ENCODE measurements around the gene CFAP74. TPM values are rescaled to one million over a fixed set of nuclear protein-coding genes. Genes with fewer than 3 reads are reported as not detected.

CFAP74 gene
- total and polyA plus RNA-seq, 2 of the 4 experiments (the other 2 are of a cell fraction) = not detected

DNA sequence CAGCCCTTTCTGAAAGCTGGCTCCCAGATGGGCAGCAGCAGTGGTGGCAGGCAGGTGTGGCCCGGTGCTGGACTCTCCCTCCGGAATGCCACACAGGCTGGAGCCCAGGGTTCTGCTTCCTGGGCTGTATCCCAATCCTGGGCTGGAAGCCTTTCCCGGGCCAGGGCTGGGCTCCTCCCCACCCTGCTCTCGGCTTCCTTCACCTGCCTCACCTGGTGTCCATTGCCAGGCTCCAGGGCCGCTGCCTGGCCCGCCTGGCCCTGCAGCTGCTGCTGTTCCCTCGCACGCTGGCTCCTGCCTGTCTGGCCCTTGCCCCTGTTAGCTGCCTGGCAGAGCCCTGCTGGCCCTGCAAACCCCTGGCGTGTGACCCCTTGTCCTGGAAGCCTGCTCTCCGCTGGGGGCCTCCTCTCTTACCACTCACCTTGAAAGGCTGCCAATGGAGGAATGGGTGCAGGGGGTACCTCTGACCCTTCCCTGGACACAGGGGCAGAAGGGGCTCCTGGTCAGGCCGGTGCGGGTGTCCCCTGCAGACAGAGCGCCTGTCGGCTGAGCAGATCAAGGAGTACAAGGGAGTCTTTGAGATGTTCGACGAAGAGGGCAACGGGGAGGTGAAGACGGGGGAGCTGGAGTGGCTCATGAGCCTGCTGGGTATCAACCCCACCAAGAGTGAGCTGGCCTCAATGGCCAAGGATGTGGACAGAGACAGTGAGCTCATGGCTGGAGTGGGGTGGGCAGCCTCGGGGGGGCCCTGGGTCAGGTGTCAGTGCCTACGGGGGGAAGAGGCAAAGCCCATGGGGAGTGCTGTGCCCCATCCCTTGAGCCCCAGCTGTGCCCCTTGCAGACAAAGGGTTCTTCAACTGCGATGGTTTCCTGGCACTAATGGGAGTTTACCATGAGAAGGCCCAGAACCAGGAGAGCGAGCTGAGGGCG lies 87.4 kb downstream of the CFAP74 start:
- H3K27me3 ChIP-seq (ENCODE audit: control insufficient read depth, insufficient read depth, low read length) = peaks cover 3% of the 10 kb centered on the region; the same call in 1 of the 2 replicates
- WGBS, 2 experiments (ENCODE audit: extremely low coverage in 2 of 2, insufficient read length in 1 of 2) = 89% methylated on average over 15 of the region's 23 CpGs; no CpG with 5 or more reads in 1 of the 2 experiments
- no peak overlapping the region for H4K8ac ChIP-seq (ENCODE audit: low read depth in 2 of 2, low read length in 2 of 2)
- H3K4ac ChIP-seq (ENCODE audit: low read depth, low read length) = no peak overlapping the region
- peaks cover 4% of the 10 kb centered on the region; the same call in 1 of the 2 replicates for H3K9me1 ChIP-seq (ENCODE audit: insufficient read depth, low read length)
- ChIA-PET POLR2A (ENCODE audit: unreplicated experiment) (no interaction called here), CTCF (no interaction called here)
- DNase-seq = no peak
- TF ChIP-seq RAD21 (IDR thresholded peaks at IDR 0.05; ENCODE audit: low read length) (no peak), CHD1 (IDR thresholded peaks at IDR 0.05; ENCODE audit: low read depth, low read length) (no peak), RFX5 (IDR thresholded peaks at IDR 0.05; ENCODE audit: low read depth, low read length) (no peak), SMC3 (IDR thresholded peaks at IDR 0.05; ENCODE audit: low read depth, low read length) (no peak), BHLHE40 (IDR thresholded peaks at IDR 0.05; ENCODE audit: low read depth, low read length) (no peak), FOS (IDR thresholded peaks at IDR 0.05; ENCODE audit: low read depth, low read length) (no peak), POLR2A (IDR thresholded peaks at IDR 0.05; ENCODE audit: low read depth, low read length) (no peak), CEBPB (IDR thresholded peaks at IDR 0.05; ENCODE audit: low read depth, low read length) (no peak), NFE2L2 (IDR thresholded peaks at IDR 0.05; ENCODE audit: low read depth, low read length) (no peak), MAFK (IDR thresholded peaks at IDR 0.05; ENCODE audit: low read depth, low read length) (no peak), RCOR1 (IDR thresholded peaks at IDR 0.05; ENCODE audit: insufficient replicate concordance, low read length) (no peak), MXI1 (IDR thresholded peaks at IDR 0.05; ENCODE audit: borderline replicate concordance, low read depth, low read length) (no peak)
- TF ChIP-seq, protein P1, sequence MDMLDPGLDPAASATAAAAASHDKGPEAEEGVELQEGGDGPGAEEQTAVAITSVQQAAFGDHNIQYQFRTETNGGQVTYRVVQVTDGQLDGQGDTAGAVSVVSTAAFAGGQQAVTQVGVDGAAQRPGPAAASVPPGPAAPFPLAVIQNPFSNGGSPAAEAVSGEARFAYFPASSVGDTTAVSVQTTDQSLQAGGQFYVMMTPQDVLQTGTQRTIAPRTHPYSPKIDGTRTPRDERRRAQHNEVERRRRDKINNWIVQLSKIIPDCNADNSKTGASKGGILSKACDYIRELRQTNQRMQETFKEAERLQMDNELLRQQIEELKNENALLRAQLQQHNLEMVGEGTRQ (IDR thresholded peaks at IDR 0.05; ENCODE audit: low read depth, low read length) = no peak
- TF ChIP-seq, protein P2, sequence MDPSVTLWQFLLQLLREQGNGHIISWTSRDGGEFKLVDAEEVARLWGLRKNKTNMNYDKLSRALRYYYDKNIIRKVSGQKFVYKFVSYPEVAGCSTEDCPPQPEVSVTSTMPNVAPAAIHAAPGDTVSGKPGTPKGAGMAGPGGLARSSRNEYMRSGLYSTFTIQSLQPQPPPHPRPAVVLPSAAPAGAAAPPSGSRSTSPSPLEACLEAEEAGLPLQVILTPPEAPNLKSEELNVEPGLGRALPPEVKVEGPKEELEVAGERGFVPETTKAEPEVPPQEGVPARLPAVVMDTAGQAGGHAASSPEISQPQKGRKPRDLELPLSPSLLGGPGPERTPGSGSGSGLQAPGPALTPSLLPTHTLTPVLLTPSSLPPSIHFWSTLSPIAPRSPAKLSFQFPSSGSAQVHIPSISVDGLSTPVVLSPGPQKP (IDR thresholded peaks at IDR 0.05; ENCODE audit: borderline replicate concordance, low read depth, low read length) = no peak
- no peak overlapping the region for H2BK15ac ChIP-seq (ENCODE audit: low read depth, low read length)
- dilution Hi-C loops (cut with HindIII; ENCODE audit: low sequenced_read_pairs, unreplicated experiment) = no loop called here
- no peaks in the 10 kb centered on the region for H3K9me3 ChIP-seq (ENCODE audit: control insufficient read depth, insufficient read depth, low read length)
- no peak overlapping the region for H2BK5ac ChIP-seq (ENCODE audit: low read depth, low read length, poor library complexity, severe bottlenecking)
- no peak overlapping the region for H4K91ac ChIP-seq (ENCODE audit: insufficient read depth, low read depth, low read length)
- no peak overlapping the region for H3K4me3 ChIP-seq (ENCODE audit: insufficient read depth, low read depth, low read length)
- H2BK120ac ChIP-seq (ENCODE audit: low read depth, low read length) = no peak overlapping the region
- H3K56ac ChIP-seq (ENCODE audit: extremely low read depth, insufficient read depth, low read length) = no peak overlapping the region
- ATAC-seq (ENCODE audit: low read depth) = no peak
- no peak overlapping the region for H4K5ac ChIP-seq (ENCODE audit: low read depth, low read length)
- peak overlapping the region; percentile 32 for H2AFZ ChIP-seq (replicated peaks; ENCODE audit: low read length, poor library complexity)
- H3K14ac ChIP-seq (replicated peaks; ENCODE audit: low read depth, low read length) = no peak overlapping the region
- H3K9ac ChIP-seq (ENCODE audit: low read depth, low read length) = no peak overlapping the region
- H3K4me2 ChIP-seq (ENCODE audit: low read depth, low read length) = no peak overlapping the region
- no peak overlapping the region for H2AK5ac ChIP-seq (ENCODE audit: low read depth, low read length)
- H3K36me3 ChIP-seq (ENCODE audit: control insufficient read depth, insufficient read depth, low read length) = no peaks in the 10 kb centered on the region
- H3K27ac ChIP-seq (ENCODE audit: insufficient read depth, low read length) = no peak overlapping the region
- H4K20me1 ChIP-seq (ENCODE audit: insufficient read depth, low read length) = no peaks in the 10 kb centered on the region
- BruUV-seq (replicated peaks) = no TSS peak
- no peak overlapping the region for H2BK20ac ChIP-seq (ENCODE audit: low read depth, low read length)
- H3K4me1 ChIP-seq (ENCODE audit: control insufficient read depth, insufficient read depth, low read length) = peaks cover 2% of the 10 kb centered on the region; the same call in 1 of the 2 replicates
- H3K18ac ChIP-seq (ENCODE audit: low read depth, low read length) = no peak overlapping the region
- H3K23ac ChIP-seq (ENCODE audit: low read depth, low read length) = no peak overlapping the region
- intact Hi-C loops (cut with micrococcal nuclease) = no loop called here
- in situ Hi-C loops (cut with MboI; ENCODE audit: low sequenced_read_pairs) = no loop called here
- no peaks in the 10 kb centered on the region for H3K79me1 ChIP-seq (ENCODE audit: low read depth in 1 of 2, low read length in 2 of 2)
- peak overlapping the region; percentile 76 for H2AK9ac ChIP-seq (replicated peaks; ENCODE audit: low read depth, low read length, poor library complexity)
